ENCODE measurements around the gene S100A7A. TPM values are rescaled to one million over a fixed set of nuclear protein-coding genes. Genes with fewer than 3 reads are reported as not detected.

Gene S100A7A
- total and polyA plus RNA-seq, 2 of the 8 experiments (the other 6 are each of a cell fraction or from before 2014, with no cell fraction given): not detected

DNA sequence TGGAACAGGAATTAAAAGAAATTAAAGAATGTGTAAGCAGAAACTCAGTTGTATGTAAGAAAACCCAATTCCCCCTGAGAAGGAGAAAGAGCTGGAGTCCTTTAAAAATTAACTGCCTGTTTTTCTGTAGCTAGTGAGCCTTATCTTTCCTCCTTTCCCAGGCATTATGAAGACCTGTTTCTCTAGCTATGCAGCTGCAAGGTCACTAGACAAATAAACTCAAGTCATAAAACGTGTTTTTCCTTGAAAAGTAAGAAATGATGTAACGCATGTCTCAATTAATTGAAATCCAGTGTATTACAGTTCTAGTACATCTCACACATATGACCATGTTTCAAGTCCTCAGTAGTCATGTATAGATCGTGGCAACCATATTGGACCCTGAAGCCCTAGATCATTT, 46.2 kb upstream of the S100A7A start:
- Histone ChIP-seq H2AK5ac (ENCODE audit: low read depth, low read length) (no peak overlapping the region), H4K20me1 (replicated peaks in 1 of 2; ENCODE audit: control insufficient read depth in 1 of 2, insufficient read depth in 2 of 2, low read length in 2 of 2) (no peaks in the 10 kb centered on the region), H2BK120ac (replicated peaks; ENCODE audit: low read depth, low read length) (no peak overlapping the region), H3K27me3 (replicated peaks in 1 of 4; ENCODE audit: control insufficient read depth in 3 of 4, extremely low read depth in 1 of 4, insufficient read depth in 3 of 4, low read length in 3 of 4) (no peaks in the 10 kb centered on the region; a peak in 1 of 7 replicates), H3K4me3 (ENCODE audit: extremely low read depth in 1 of 4, insufficient read depth in 2 of 4, low read depth in 3 of 4, low read length in 4 of 4) (no peak overlapping the region), H2BK12ac (ENCODE audit: low read depth, low read length) (no peak overlapping the region), H4K91ac (replicated peaks; ENCODE audit: insufficient read length, low read length) (no peak overlapping the region), H3K23ac (ENCODE audit: insufficient read length) (no peak overlapping the region), H3K18ac (ENCODE audit: extremely low read depth, low read length) (no peak overlapping the region), H3K23me2 (ENCODE audit: low read depth, low read length) (no peaks in the 10 kb centered on the region), H4K8ac (ENCODE audit: extremely low read depth, insufficient read depth, low read length) (no peak overlapping the region), H3K9me3 (ENCODE audit: insufficient read depth in 2 of 2, low read depth in 1 of 2, low read length in 1 of 2) (no peaks in the 10 kb centered on the region), H2BK15ac (ENCODE audit: low read length) (no peak overlapping the region), H3K56ac (replicated peaks; ENCODE audit: insufficient read length, low read depth, low read length) (no peak overlapping the region), H3K79me2 (ENCODE audit: control insufficient read depth in 1 of 2, insufficient read depth in 2 of 2, low read length in 2 of 2) (no peaks in the 10 kb centered on the region), H4K5ac (ENCODE audit: insufficient read length, low read depth, low read length) (no peak overlapping the region), H3K4me1 (replicated peaks in 1 of 4; ENCODE audit: control insufficient read depth in 3 of 4, insufficient read depth in 4 of 4, low read length in 3 of 4) (no peaks in the 10 kb centered on the region), H3K27ac (ENCODE audit: low read depth, low read length) (no peak overlapping the region), H3K14ac (ENCODE audit: insufficient read length) (no peak overlapping the region), H2BK5ac (ENCODE audit: low read depth, low read length) (no peak overlapping the region), H3K79me1 (ENCODE audit: low read depth, low read length) (no peaks in the 10 kb centered on the region), H3K4me2 (ENCODE audit: insufficient read depth in 1 of 2, low read depth in 2 of 2, low read length in 2 of 2) (no peak overlapping the region), H3K9ac (replicated peaks in 1 of 4; ENCODE audit: extremely low read depth in 1 of 4, low read depth in 3 of 4, low read length in 3 of 4) (no peak overlapping the region), H3K4ac (replicated peaks; ENCODE audit: insufficient read length, low read depth, low read length) (no peak overlapping the region), H3K36me3 (ENCODE audit: control insufficient read depth in 2 of 4, insufficient read depth in 4 of 4, low read length in 3 of 4) (no peaks in the 10 kb centered on the region), H2BK20ac (ENCODE audit: low read length) (no peak overlapping the region), H2AFZ (ENCODE audit: low read length) (no peak overlapping the region)
- no peak for TF ChIP-seq JUND (IDR thresholded peaks at IDR 0.05; ENCODE audit: low read length)
- no peak for TF ChIP-seq GTF2F1 (IDR thresholded peaks at IDR 0.05; ENCODE audit: borderline replicate concordance, low read depth, low read length)
- 77% methylated on average over 3 of the region's 3 CpGs; no CpG with 5 or more reads in 1 of the 2 experiments for WGBS, 2 experiments (ENCODE audit: extremely low coverage in 1 of 2, insufficient coverage in 1 of 2, insufficient read length in 1 of 2, insufficient replicate concordance in 2 of 2, low coverage in 1 of 2, low lambda C conversion rate in 2 of 2, missing lambda C conversion rate in 1 of 2)
- FAIRE-seq: no peak
- CTCF ChIA-PET (ENCODE audit: partially characterized antibody): no interaction called here
- POLR2A ChIA-PET (ENCODE audit: partially characterized antibody): no interaction called here
- DNase-seq (ENCODE audit: low read depth in 1 of 2, low spot score in 2 of 2): no peak
